Measurements from ENCODE around the gene ARRDC3.

- TF ChIP-seq, protein P1, sequence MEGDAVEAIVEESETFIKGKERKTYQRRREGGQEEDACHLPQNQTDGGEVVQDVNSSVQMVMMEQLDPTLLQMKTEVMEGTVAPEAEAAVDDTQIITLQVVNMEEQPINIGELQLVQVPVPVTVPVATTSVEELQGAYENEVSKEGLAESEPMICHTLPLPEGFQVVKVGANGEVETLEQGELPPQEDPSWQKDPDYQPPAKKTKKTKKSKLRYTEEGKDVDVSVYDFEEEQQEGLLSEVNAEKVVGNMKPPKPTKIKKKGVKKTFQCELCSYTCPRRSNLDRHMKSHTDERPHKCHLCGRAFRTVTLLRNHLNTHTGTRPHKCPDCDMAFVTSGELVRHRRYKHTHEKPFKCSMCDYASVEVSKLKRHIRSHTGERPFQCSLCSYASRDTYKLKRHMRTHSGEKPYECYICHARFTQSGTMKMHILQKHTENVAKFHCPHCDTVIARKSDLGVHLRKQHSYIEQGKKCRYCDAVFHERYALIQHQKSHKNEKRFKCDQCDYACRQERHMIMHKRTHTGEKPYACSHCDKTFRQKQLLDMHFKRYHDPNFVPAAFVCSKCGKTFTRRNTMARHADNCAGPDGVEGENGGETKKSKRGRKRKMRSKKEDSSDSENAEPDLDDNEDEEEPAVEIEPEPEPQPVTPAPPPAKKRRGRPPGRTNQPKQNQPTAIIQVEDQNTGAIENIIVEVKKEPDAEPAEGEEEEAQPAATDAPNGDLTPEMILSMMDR (conservative IDR thresholded peaks at IDR 0.05): no peak
- TF ChIP-seq EZH2 (IDR thresholded peaks at IDR 0.05; ENCODE audit: low read depth): no peak
Measured at GRCh38 chr5:91361055-91361701, 21.9 kb downstream of the ARRDC3 start.
